ENCODE results near the gene RTN4RL2.

- TF ChIP-seq CTCF (IDR thresholded peaks at IDR 0.05; ENCODE audit: low read length) (no peak), EZH2 (IDR thresholded peaks at IDR 0.05; ENCODE audit: borderline replicate concordance, low read length) (no peak)
These were observed 23.9 kb downstream of the RTN4RL2 start for GRCh38 chr11:57484141-57484710.
